BLaER1 (cell line): ENCODE measurements around the gene TP53TG3B.
"Not testable (repeated sequence)": the region's sequence is repeated elsewhere in the genome, so short reads cannot be mapped to it uniquely, and the experiment has no call there.

Source experiments
- H3K27ac ChIP-seq: shearing (Covaris generic); formaldehyde crosslinking; 2 replicates; pipeline ENCODE4 v1.8.1; 2022
- H3K27me3 ChIP-seq: shearing (Covaris generic); formaldehyde crosslinking; 2 replicates; pipeline ENCODE4 v1.8.1; 2022
- H3K36me3 ChIP-seq: shearing (Covaris generic); formaldehyde crosslinking; 2 replicates; pipeline ENCODE4 v1.8.1; 2022
- H3K4me1 ChIP-seq: shearing (Covaris generic); formaldehyde crosslinking; 2 replicates; pipeline ENCODE4 v1.8.1; 2022
- H3K4me2 ChIP-seq: shearing (Covaris generic); formaldehyde crosslinking; 2 replicates; pipeline ENCODE4 v1.8.1; 2022
- H3K4me3 ChIP-seq: shearing (Covaris generic); formaldehyde crosslinking; 2 replicates; pipeline ENCODE4 v1.8.1; 2022
- H3K9ac ChIP-seq: shearing (Covaris generic); formaldehyde crosslinking; 2 replicates; pipeline ENCODE4 v1.8.1; 2022
- H3K9me3 ChIP-seq: shearing (Covaris generic); formaldehyde crosslinking; 2 replicates; pipeline ENCODE4 v1.8.1; 2022
- H4K20me1 ChIP-seq: shearing (Covaris generic); formaldehyde crosslinking; 2 replicates; pipeline ENCODE4 v1.8.1; 2022

Gene TP53TG3B

GRCh38 chr16:33360541-33360940, at the start of gene TP53TG3B:
Gene TP53TG3B (plus strand): TSS chr16:33360841. CDS start chr16:33360909, 68 bp downstream.
- H3K4me3 ChIP-seq, H3K9ac ChIP-seq, H3K27ac ChIP-seq, H3K4me1 ChIP-seq, H4K20me1 ChIP-seq, H3K27me3 ChIP-seq, H3K9me3 ChIP-seq, H3K4me2 ChIP-seq, H3K36me3 ChIP-seq: not testable (repeated sequence)

GRCh38 chr16:33336226-33337012, 24.2 kb upstream of the TP53TG3B start:
- H3K27ac ChIP-seq, H3K9ac ChIP-seq, H4K20me1 ChIP-seq, H3K4me3 ChIP-seq, H3K4me2 ChIP-seq, H3K36me3 ChIP-seq, H3K4me1 ChIP-seq, H3K27me3 ChIP-seq: not testable (repeated sequence)
- peaks cover 35% of the 10 kb centered on the region for H3K9me3 ChIP-seq

GRCh38 chr16:33337627-33338542, 22.8 kb upstream of the TP53TG3B start:
- not testable (repeated sequence) for H3K27ac ChIP-seq, H3K4me3 ChIP-seq, H3K4me2 ChIP-seq, H3K36me3 ChIP-seq, H3K4me1 ChIP-seq, H4K20me1 ChIP-seq, H3K27me3 ChIP-seq, H3K9ac ChIP-seq
- peaks cover 35% of the 10 kb centered on the region for H3K9me3 ChIP-seq

- H4K20me1 ChIP-seq, H3K27me3 ChIP-seq, H3K36me3 ChIP-seq, H3K4me2 ChIP-seq, H3K4me1 ChIP-seq, H3K27ac ChIP-seq, H3K9ac ChIP-seq, H3K4me3 ChIP-seq: not testable (repeated sequence)
- H3K9me3 ChIP-seq, result peaks cover 35% of the 10 kb centered on the region
Measured at GRCh38 chr16:33338543-33338951, 22.1 kb upstream of the TP53TG3B start.

- peaks cover 35% of the 10 kb centered on the region for H3K9me3 ChIP-seq
- H4K20me1 ChIP-seq, H3K27me3 ChIP-seq, H3K4me1 ChIP-seq, H3K27ac ChIP-seq, H3K36me3 ChIP-seq, H3K4me2 ChIP-seq, H3K9ac ChIP-seq: not testable (repeated sequence)
- 0 out of 2 replicates have a peak overlapping the region, but pooled peaks have one; percentile 26 for H3K4me3 ChIP-seq
Measured at GRCh38 chr16:33339093-33340061, 21.3 kb upstream of the TP53TG3B start.
